Lung (tissue), 12 donors: ENCODE measurements around the gene PARD3B. TPM values are rescaled to one million over a fixed set of nuclear protein-coding genes. Genes with fewer than 3 reads are reported as not detected.

Experiments used
- ATAC-seq: fragments of 200-7000 bp; cut with Tn5 transposase; one replicate; pipeline ENCODE4 v1.9.1; 2020; ENCODE audit warnings: moderate number of reproducible peaks; ENCODE audit not compliant: insufficient read depth, low FRiP score
- DNase-seq, 3 donors: peaks; one replicate each; pipeline ENCODE4 v3.0.0-alpha.2; 2013 to 2017
- H3K27ac ChIP-seq, 2 donors: one replicate each; pipeline ENCODE4 v1.5.1; 2013; ENCODE audit warnings: mild to moderate bottlenecking in 2 of 2, moderate library complexity in 2 of 2, control low read depth in 1 of 2, inconsistent platforms in 1 of 2, low read depth in 1 of 2, low read length in 1 of 2
- H3K27me3 ChIP-seq, 3 donors: one replicate each; pipeline ENCODE4 v1.5.1; 2013; ENCODE audit warnings: low read length in 2 of 3; ENCODE audit not compliant: control insufficient read depth in 3 of 3, insufficient read depth in 3 of 3
- H3K36me3 ChIP-seq, 4 donors: one replicate each; pipeline ENCODE4 v1.5.1; 2013; ENCODE audit warnings: low read length in 4 of 4, mild to moderate bottlenecking in 1 of 4, moderate library complexity in 1 of 4; ENCODE audit not compliant: control insufficient read depth in 4 of 4, insufficient read depth in 4 of 4
- H3K4me1 ChIP-seq, 5 donors: one replicate each; pipeline ENCODE4 v1.5.1; 2013; ENCODE audit warnings: low read length in 5 of 5, mild to moderate bottlenecking in 2 of 5, moderate library complexity in 1 of 5; ENCODE audit not compliant: control insufficient read depth in 5 of 5, insufficient read depth in 5 of 5
- H3K4me3 ChIP-seq: one replicate; pipeline ENCODE4 v1.5.1; 2013; ENCODE audit warnings: mild to moderate bottlenecking, control low read depth, moderate library complexity
- H3K9ac ChIP-seq, 2 donors: one replicate each; pipeline ENCODE4 v1.5.1; 2013; ENCODE audit warnings: low read length in 2 of 2, control low read depth in 1 of 2; ENCODE audit not compliant: insufficient read depth in 1 of 2
- H3K9me3 ChIP-seq, 4 donors: one replicate each; pipeline ENCODE4 v1.5.1; 2013; ENCODE audit warnings: low read length in 3 of 4, mild to moderate bottlenecking in 1 of 4, moderate library complexity in 1 of 4; ENCODE audit not compliant: control insufficient read depth in 4 of 4, insufficient read depth in 3 of 4
- WGBS, 2 donors: extraction: QIAGEN DNeasy Blood & Tissue Kit; methylation state at CpG; one replicate each; pipeline ENCODE4 v1.1.7; 2013; 5-methylcytosine and 5-hydroxymethylcytosine counted together
- polyA plus RNA-seq, 2 donors: library from polyadenylated mRNA; stranded (reverse); fragments of 200-250 nt; gene quantifications; one replicate each; pipeline ENCODE4 v1.2.1, GENCODE V29; 2013
- total RNA-seq, 2 donors: library from RNA; depleted of rRNA in 1 of 2; stranded (reverse); fragments of >200 nt in 1 of 2; gene quantifications; one replicate each; pipeline ENCODE4 v1.2.1, GENCODE V29; 2014 to 2021
- TF ChIP-seq, protein P1 (sequence below): IDR thresholded peaks from 2 replicates; pipeline ENCODE4 v1.5.1; 2012; ENCODE audit warnings: mild to moderate bottlenecking; ENCODE audit errors: control extremely low read depth, extremely low read depth
- donor health status: control.
- donor health status: control.
- donor health status: Bipolar disorder and iron deficiency.
- donor health status: healthy.
- donor health status: DM: yes; HTN: yes; CAD: no.

The PARD3B gene
- total and polyA plus RNA-seq, 4 donors: 2.4 to 38.7 (median 17.1) TPM

GRCh38 chr2:205481861-205482260 is 936.6 kb downstream of the PARD3B start:
- no peak for DNase-seq
- WGBS, 2 donors: 96 to 97% methylated on average over 5 of the region's 5 CpGs
- no peak overlapping the region for H3K9ac ChIP-seq

GRCh38 chr2:205482399-205483081 is 937.3 kb downstream of the PARD3B start:
- DNase-seq: peak; percentile 19 to 47 (median 44)
- TF ChIP-seq, protein P1, sequence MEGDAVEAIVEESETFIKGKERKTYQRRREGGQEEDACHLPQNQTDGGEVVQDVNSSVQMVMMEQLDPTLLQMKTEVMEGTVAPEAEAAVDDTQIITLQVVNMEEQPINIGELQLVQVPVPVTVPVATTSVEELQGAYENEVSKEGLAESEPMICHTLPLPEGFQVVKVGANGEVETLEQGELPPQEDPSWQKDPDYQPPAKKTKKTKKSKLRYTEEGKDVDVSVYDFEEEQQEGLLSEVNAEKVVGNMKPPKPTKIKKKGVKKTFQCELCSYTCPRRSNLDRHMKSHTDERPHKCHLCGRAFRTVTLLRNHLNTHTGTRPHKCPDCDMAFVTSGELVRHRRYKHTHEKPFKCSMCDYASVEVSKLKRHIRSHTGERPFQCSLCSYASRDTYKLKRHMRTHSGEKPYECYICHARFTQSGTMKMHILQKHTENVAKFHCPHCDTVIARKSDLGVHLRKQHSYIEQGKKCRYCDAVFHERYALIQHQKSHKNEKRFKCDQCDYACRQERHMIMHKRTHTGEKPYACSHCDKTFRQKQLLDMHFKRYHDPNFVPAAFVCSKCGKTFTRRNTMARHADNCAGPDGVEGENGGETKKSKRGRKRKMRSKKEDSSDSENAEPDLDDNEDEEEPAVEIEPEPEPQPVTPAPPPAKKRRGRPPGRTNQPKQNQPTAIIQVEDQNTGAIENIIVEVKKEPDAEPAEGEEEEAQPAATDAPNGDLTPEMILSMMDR: no peak
- 80 to 81% methylated on average over 8 of the region's 8 CpGs for WGBS, 2 donors
- no peak overlapping the region for H3K27ac ChIP-seq
- H3K4me1 ChIP-seq: peaks cover 0 to 28% (median 0%) of the 10 kb centered on the region in 5 donors
- no peaks in the 10 kb centered on the region for H3K36me3 ChIP-seq
- no peak for ATAC-seq
- H3K9ac ChIP-seq: no peak overlapping the region
- H3K4me3 ChIP-seq: no peak overlapping the region
- no peaks in the 10 kb centered on the region for H3K9me3 ChIP-seq
- no peaks in the 10 kb centered on the region for H3K27me3 ChIP-seq

More at GRCh38 chr2:205481861-205482260, 936.6 kb downstream of the PARD3B start:
- H3K4me1 ChIP-seq: peaks cover 0 to 28% (median 3%) of the 10 kb centered on the region in 5 donors
- H3K9me3 ChIP-seq: no peaks in the 10 kb centered on the region
- no peak overlapping the region for H3K4me3 ChIP-seq
- H3K36me3 ChIP-seq: no peaks in the 10 kb centered on the region
- H3K27ac ChIP-seq: no peak overlapping the region
- no peaks in the 10 kb centered on the region for H3K27me3 ChIP-seq
- TF ChIP-seq, protein P1: no peak
- no peak for ATAC-seq

GRCh38 chr2:205483095-205483494 is 937.8 kb downstream of the PARD3B start:
- TF ChIP-seq, protein P1: no peak
- DNase-seq: no peak
- Histone ChIP-seq H3K9ac (no peak overlapping the region), H3K27ac (no peak overlapping the region), H3K9me3 (no peaks in the 10 kb centered on the region), H3K36me3 (no peaks in the 10 kb centered on the region), H3K4me1 (peaks cover 0 to 28% (median 0%) of the 10 kb centered on the region in 5 donors), H3K27me3 (no peaks in the 10 kb centered on the region), H3K4me3 (no peak overlapping the region)
- ATAC-seq: no peak
